Pancreas (tissue), 10 donors: ENCODE results near the gene SLC6A3. TPM values are rescaled to one million over a fixed set of nuclear protein-coding genes. Genes with fewer than 3 reads are reported as not detected.
A peak's percentile ranks its signal among the peaks of the same experiment; 100 is the strongest.

Source experiments
- ATAC-seq, 4 donors: fragments of 200-7000 bp; cut with Tn5 transposase; one replicate each; pipeline versions ENCODE4 v1.8.0 to v1.9.1; 2020; ENCODE audit warnings: mild to moderate bottlenecking in 4 of 4, moderate library complexity in 4 of 4
- DNase-seq, 6 donors: peaks; one replicate each; pipeline ENCODE4 v3.0.0-alpha.2; 2020
- FAIRE-seq: peaks from 2 replicates; lab custom pipeline; 2012; peaks lifted over from hg19 to GRCh38; lab: Jason Lieb, UNC
- H3K27ac ChIP-seq, 4 donors: fragments of 200-600 bp; sonication (generic); 1 replicate in 3 of 4; 2 replicates in 1 of 4; pipeline versions ENCODE4 v1.5.0 to v1.8.0; 2020
- H3K27me3 ChIP-seq, 4 donors: fragments of 200-600 bp; one replicate each; pipeline ENCODE4 v1.8.0; 2021
- H3K36me3 ChIP-seq, 3 donors: fragments of 200-600 bp; sonication (generic) in 1 of 3; one replicate each; pipeline versions ENCODE4 v1.5.0 to v1.8.0; 2020 to 2021
- H3K4me1 ChIP-seq, 3 donors: fragments of 200-600 bp; one replicate each; pipeline ENCODE4 v1.8.0; 2021
- H3K4me3 ChIP-seq, 4 donors: fragments of 200-600 bp; sonication (generic) in 2 of 4; one replicate each; pipeline versions ENCODE4 v1.5.0 to v1.8.0; 2020 to 2021
- H3K9me3 ChIP-seq, 4 donors: fragments of 200-600 bp; one replicate each; pipeline ENCODE4 v1.8.0; 2021
- WGBS, 2 donors: extraction: QIAGEN DNeasy Blood & Tissue Kit; methylation state at CpG; one replicate each; pipeline ENCODE4 v1.1.7; 2013; 5-methylcytosine and 5-hydroxymethylcytosine counted together
- intact Hi-C, 3 donors: fragments of 100-400 bp; cut with DNase I; formaldehyde crosslinking; loops; one replicate each; pipeline versions ENCODE4 v1.11.1 to v1.14.2; 2022
- polyA plus RNA-seq, 2 donors: library from polyadenylated mRNA; stranded (reverse); fragments of 200-250 nt; gene quantifications; one replicate each; pipeline ENCODE4 v1.2.3, GENCODE V29; 2013
- total RNA-seq, 6 donors: library from RNA; stranded (reverse); fragmentation: NEBNext Ultra II Directional in 4 of 6; extraction: Animal tissue kit (Norgen Biotek cat#: 25700) in 4 of 6; gene quantifications; one replicate each; pipeline versions ENCODE4 v1.2.1 to v1.2.4, GENCODE V29; 2021 to 2023
- TF ChIP-seq, protein P1 (sequence below), 4 donors: fragments of 200-600 bp; sonication (generic) in 3 of 4; IDR thresholded peaks; one replicate each; pipeline versions ENCODE4 v1.5.0 to v1.8.0; 2021; ENCODE audit warnings: antibody characterized with exemption in 4 of 4
- donor health status: healthy with polysubstance abuse.
- donor health status: DM: no; HTN: no; CAD: no; lungs with moderate emphysema.
- donor health status: DM: no; HTN: no; CAD: no.
- donor health status: control.
- donor health status: control.
- donor health status: Bipolar disorder and iron deficiency.
- donor health status: DM: yes; HTN: yes; CAD: no.
- donor health status: DM: no; HTN: no; CAD: no.
- donor health status: DM: no; HTN: no; CAD: no.
- donor health status: DM: yes; HTN: yes; CAD: no.

SLC6A3 gene
- total and polyA plus RNA-seq, 8 donors, result not detected

DNA sequence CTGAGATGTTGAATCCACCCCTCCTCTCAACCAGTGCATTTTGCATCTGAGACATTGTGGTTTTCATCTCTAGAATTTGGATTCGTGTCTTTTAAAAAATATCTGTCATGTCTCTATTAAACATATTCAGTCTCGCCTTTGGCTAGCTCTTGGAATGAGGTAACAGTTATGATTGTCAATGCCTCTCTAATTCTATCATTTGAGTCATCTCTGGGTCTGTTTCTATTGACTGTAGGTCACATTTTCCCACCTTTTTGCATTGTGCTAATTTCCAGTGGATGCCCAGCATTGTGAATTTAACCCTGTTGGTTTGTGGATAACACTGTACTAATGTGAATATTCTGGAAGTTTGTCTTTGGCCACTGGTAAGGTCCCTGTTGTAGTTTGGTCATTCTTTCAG lies 8.4 kb upstream of the SLC6A3 start:
- H3K36me3 ChIP-seq, result no peaks in the 10 kb centered on the region
- H3K4me1 ChIP-seq, result no peaks in the 10 kb centered on the region
- peaks cover 0 to 4% (median 0%) of the 10 kb centered on the region in 4 donors for H3K27me3 ChIP-seq
- H3K9me3 ChIP-seq, result no peaks in the 10 kb centered on the region
- FAIRE-seq, result no peak
- intact Hi-C loops, result no loop called here
- no peak for DNase-seq
- WGBS, 2 donors, result 53 to 54% methylated on average over 2 of the region's 2 CpGs
- H3K27ac ChIP-seq, result no peak overlapping the region
- TF ChIP-seq, protein P1, sequence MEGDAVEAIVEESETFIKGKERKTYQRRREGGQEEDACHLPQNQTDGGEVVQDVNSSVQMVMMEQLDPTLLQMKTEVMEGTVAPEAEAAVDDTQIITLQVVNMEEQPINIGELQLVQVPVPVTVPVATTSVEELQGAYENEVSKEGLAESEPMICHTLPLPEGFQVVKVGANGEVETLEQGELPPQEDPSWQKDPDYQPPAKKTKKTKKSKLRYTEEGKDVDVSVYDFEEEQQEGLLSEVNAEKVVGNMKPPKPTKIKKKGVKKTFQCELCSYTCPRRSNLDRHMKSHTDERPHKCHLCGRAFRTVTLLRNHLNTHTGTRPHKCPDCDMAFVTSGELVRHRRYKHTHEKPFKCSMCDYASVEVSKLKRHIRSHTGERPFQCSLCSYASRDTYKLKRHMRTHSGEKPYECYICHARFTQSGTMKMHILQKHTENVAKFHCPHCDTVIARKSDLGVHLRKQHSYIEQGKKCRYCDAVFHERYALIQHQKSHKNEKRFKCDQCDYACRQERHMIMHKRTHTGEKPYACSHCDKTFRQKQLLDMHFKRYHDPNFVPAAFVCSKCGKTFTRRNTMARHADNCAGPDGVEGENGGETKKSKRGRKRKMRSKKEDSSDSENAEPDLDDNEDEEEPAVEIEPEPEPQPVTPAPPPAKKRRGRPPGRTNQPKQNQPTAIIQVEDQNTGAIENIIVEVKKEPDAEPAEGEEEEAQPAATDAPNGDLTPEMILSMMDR (IDR thresholded peaks at IDR 0.05), result no peak
- no peak overlapping the region for H3K4me3 ChIP-seq
- no peak for ATAC-seq

DNA sequence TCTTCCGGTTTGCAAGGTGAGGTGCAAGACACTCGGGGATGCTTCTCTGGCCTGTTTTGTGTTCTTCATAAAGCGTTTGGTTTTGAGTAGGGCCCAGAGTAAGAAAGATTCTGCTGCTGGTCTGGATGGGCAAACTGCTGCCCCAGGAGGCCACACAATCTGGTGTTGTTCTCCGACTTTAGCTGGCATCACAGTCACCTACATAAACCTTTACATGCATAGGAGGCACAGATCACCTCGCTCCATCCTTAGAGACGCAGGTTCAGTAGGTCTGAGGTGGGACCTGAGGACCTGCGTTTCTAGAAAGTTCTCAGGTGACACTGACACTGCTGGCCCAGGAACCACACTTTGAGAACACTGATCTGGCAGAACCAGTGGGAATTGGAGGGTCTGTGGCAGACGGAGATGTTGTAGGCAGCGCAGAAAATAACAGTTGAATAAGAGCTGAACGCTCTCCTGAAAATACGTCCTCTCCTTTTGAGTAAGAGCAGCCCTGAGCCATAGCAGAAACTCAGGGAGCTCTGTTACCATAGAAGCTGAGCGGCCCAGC lies 3.9 kb upstream of the SLC6A3 start:
- no peak for FAIRE-seq
- Histone ChIP-seq H3K27ac (no peak overlapping the region), H3K9me3 (no peaks in the 10 kb centered on the region), H3K4me1 (peaks cover 0 to 5% (median 0%) of the 10 kb centered on the region in 3 donors), H3K36me3 (no peaks in the 10 kb centered on the region), H3K27me3 (peaks cover 0 to 19% (median 2%) of the 10 kb centered on the region in 4 donors), H3K4me3 (no peak overlapping the region)
- intact Hi-C loops, result no loop called here
- TF ChIP-seq, protein P1 (IDR thresholded peaks at IDR 0.05), result no peak
- WGBS, 2 donors, result 59 to 76% methylated on average over 12 of the region's 12 CpGs
- ATAC-seq, result no peak
- no peak for DNase-seq

DNA sequence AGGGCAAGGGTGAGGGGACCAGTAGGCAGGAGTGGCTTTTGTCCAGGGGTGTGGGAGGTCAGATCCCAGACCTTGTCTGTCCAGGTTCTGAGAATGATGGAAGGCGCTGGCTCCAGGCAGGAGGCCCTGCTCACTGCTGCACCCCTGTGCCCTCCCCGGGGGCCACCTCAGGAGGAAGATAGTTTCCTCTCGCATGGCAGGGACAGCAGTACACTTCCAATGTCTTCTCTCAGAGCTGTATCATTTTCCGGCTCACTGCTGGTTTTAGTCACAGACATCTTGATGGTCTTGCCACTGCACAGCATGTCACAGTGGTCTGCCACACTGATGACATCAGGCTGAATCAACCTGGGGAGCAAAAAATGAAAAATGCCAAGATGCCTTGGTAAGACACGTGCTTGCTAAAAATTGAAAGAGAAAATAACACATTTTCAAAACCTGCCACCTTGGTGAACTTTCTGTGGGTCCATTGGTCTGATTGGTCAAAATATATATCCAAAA lies 3.3 kb upstream of the SLC6A3 start:
- no peaks in the 10 kb centered on the region for H3K36me3 ChIP-seq
- intact Hi-C loops, result no loop called here
- no peaks in the 10 kb centered on the region for H3K9me3 ChIP-seq
- TF ChIP-seq, protein P1 (IDR thresholded peaks at IDR 0.05), result no peak
- whole genome bisulfite sequencing, 2 donors, result 62% methylated on average over 5 of the region's 5 CpGs
- FAIRE-seq, result no peak
- H3K4me1 ChIP-seq, result peaks cover 0 to 5% (median 0%) of the 10 kb centered on the region in 3 donors
- peak in 1 of 6 donors; percentile 34 for DNase-seq
- H3K27me3 ChIP-seq, result peaks cover 0 to 23% (median 2%) of the 10 kb centered on the region in 4 donors
- no peak overlapping the region for H3K4me3 ChIP-seq
- no peak overlapping the region for H3K27ac ChIP-seq
- no peak for ATAC-seq

DNA sequence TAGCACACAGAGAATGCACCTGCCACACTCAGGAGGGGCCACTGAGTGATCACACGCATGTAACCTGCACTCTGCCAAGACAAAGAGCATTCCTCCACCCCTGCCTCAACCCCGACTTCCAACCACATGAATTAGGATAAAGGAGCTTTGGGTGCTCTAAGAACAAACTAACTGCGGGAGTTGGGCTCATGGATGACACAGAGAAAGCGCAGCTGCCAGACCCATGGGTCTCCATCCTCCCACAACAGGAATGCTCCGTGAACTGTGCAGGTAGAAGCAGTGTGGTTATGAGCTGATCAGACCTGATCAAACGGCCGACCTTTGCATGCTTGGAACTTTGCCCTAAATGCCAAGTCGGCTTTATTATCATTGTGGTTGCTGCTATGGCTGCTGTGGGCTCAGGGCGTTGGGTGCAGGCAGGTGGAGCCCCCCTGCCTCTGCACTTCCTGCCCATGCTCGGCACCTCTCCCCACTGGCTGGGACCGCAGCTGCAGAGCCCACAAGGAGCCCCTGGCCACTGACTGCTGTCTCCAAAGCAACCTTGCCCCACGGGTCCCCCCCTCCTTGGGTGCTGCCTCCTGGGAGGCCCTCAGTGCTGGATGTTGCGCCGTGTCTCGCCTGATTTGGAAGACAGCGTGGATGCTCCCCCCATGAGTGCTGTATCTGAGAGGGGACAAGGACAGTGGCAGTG lies 2.6 kb upstream of the SLC6A3 start:
- DNase-seq (peak in 2 of 6 donors; percentile 43 to 45), FAIRE-seq (no peak), ATAC-seq (no peak)
- H3K9me3 ChIP-seq, result no peaks in the 10 kb centered on the region
- H3K27me3 ChIP-seq, result peaks cover 0 to 31% (median 2%) of the 10 kb centered on the region in 4 donors
- intact Hi-C loops, result no loop called here
- peaks cover 0 to 5% (median 0%) of the 10 kb centered on the region in 3 donors for H3K4me1 ChIP-seq
- 41 to 50% methylated on average over 16 of the region's 16 CpGs for WGBS, 2 donors
- TF ChIP-seq, protein P1 (IDR thresholded peaks at IDR 0.05), result no peak
- no peak overlapping the region for H3K27ac ChIP-seq
- H3K36me3 ChIP-seq, result no peaks in the 10 kb centered on the region
- H3K4me3 ChIP-seq, result no peak overlapping the region
